ENCODE measurements around the gene FGGY. TPM values are rescaled to one million over a fixed set of nuclear protein-coding genes. Genes with fewer than 3 reads are reported as not detected.

The FGGY gene
- total RNA-seq, 1 experiment from 2014 or later = 17.8 TPM

DNA sequence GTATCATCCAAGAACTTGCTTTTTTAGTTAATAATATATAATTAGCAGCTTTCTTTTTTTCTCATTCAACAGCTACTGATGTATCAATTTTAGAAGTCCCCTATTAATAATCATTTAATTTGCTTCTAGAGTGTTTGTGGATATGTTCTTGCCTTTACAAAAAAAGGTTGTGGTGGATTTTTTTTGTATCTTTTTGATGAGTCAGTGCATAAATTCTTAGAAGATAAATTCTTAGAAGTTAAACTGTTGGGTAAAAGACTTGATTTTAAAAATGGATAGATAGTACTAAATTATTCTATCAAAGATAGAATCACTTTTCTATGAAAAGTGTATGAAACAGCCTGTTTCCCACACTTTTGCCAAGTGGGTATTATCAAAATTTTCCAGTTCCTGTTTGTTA is 11.9 kb downstream of the FGGY start:
- TF ChIP-seq, protein P1, sequence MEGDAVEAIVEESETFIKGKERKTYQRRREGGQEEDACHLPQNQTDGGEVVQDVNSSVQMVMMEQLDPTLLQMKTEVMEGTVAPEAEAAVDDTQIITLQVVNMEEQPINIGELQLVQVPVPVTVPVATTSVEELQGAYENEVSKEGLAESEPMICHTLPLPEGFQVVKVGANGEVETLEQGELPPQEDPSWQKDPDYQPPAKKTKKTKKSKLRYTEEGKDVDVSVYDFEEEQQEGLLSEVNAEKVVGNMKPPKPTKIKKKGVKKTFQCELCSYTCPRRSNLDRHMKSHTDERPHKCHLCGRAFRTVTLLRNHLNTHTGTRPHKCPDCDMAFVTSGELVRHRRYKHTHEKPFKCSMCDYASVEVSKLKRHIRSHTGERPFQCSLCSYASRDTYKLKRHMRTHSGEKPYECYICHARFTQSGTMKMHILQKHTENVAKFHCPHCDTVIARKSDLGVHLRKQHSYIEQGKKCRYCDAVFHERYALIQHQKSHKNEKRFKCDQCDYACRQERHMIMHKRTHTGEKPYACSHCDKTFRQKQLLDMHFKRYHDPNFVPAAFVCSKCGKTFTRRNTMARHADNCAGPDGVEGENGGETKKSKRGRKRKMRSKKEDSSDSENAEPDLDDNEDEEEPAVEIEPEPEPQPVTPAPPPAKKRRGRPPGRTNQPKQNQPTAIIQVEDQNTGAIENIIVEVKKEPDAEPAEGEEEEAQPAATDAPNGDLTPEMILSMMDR (conservative IDR thresholded peaks at IDR 0.05) = no peak
- no peak for TF ChIP-seq EZH2 (IDR thresholded peaks at IDR 0.05; ENCODE audit: low read depth)
- ChIA-PET POLR2A (ENCODE audit: unreplicated experiment) (no interaction called here), CTCF (no interaction called here)
- no peak overlapping the region for H3K4me3 ChIP-seq
- DNase-seq = no peak
- no peaks in the 10 kb centered on the region for H3K4me1 ChIP-seq (replicated peaks; ENCODE audit: insufficient read depth)
- H3F3A ChIP-seq (ENCODE audit: insufficient read depth, low read depth) = no peaks in the 10 kb centered on the region
- no peak overlapping the region for H2AFZ ChIP-seq
- no peaks in the 10 kb centered on the region for H4K20me1 ChIP-seq (ENCODE audit: insufficient read depth)
- no peaks in the 10 kb centered on the region for H3K79me2 ChIP-seq (ENCODE audit: low read depth)
- no peak overlapping the region for H3K4me2 ChIP-seq
- no peaks in the 10 kb centered on the region for H3K9me2 ChIP-seq (ENCODE audit: insufficient read depth)
- BruUV-seq (replicated peaks) = no TSS peak
- no peak overlapping the region for H3K27ac ChIP-seq
- H3K9me3 ChIP-seq (ENCODE audit: insufficient read depth, low read depth) = peaks cover 9% of the 10 kb centered on the region; the same call in 1 of the 2 replicates
- H3K36me3 ChIP-seq (ENCODE audit: low read depth) = no peaks in the 10 kb centered on the region
- H3K27me3 ChIP-seq (ENCODE audit: insufficient read depth, low read depth) = no peaks in the 10 kb centered on the region
- intact Hi-C loops (cut with micrococcal nuclease; ENCODE audit: unreplicated experiment) = no loop called here

DNA sequence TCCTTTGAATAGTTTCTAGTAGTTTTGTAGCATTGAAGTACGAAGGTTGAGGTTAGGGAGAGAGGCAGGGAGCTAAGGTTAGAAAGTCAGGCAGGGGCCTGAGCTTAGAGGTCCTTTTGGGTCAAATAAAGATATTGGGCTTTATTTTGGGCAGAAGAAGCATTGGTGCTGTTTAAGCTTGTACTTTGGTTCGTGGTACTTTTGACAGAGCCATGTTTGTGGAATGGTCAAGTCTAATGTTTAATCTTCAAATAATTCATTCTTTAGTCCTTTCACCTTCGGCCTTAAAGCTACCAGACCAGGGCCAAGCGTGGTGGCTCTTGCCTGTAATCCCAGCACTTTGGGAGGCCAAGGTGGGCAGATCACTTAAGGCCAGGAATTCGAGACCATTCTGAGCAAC is 12.5 kb downstream of the FGGY start:
- Histone ChIP-seq H3K36me3 (ENCODE audit: low read depth) (no peaks in the 10 kb centered on the region), H3F3A (ENCODE audit: insufficient read depth, low read depth) (no peaks in the 10 kb centered on the region), H3K27me3 (ENCODE audit: insufficient read depth, low read depth) (no peaks in the 10 kb centered on the region), H3K79me2 (ENCODE audit: low read depth) (no peaks in the 10 kb centered on the region), H3K4me1 (replicated peaks; ENCODE audit: insufficient read depth) (no peaks in the 10 kb centered on the region), H3K4me2 (no peak overlapping the region), H3K9me3 (ENCODE audit: insufficient read depth, low read depth) (peaks cover 9% of the 10 kb centered on the region; the same call in 1 of the 2 replicates), H3K27ac (no peak overlapping the region), H3K9me2 (ENCODE audit: insufficient read depth) (no peaks in the 10 kb centered on the region), H3K4me3 (no peak overlapping the region), H4K20me1 (ENCODE audit: insufficient read depth) (no peaks in the 10 kb centered on the region), H2AFZ (no peak overlapping the region)
- BruUV-seq (replicated peaks) = no TSS peak
- intact Hi-C loops (cut with micrococcal nuclease; ENCODE audit: unreplicated experiment) = no loop called here
- ChIA-PET CTCF (no interaction called here), POLR2A (ENCODE audit: unreplicated experiment) (no interaction called here)
- TF ChIP-seq, protein P1 (conservative IDR thresholded peaks at IDR 0.05) = no peak
- TF ChIP-seq EZH2 (IDR thresholded peaks at IDR 0.05; ENCODE audit: low read depth) = no peak
- no peak for DNase-seq

DNA sequence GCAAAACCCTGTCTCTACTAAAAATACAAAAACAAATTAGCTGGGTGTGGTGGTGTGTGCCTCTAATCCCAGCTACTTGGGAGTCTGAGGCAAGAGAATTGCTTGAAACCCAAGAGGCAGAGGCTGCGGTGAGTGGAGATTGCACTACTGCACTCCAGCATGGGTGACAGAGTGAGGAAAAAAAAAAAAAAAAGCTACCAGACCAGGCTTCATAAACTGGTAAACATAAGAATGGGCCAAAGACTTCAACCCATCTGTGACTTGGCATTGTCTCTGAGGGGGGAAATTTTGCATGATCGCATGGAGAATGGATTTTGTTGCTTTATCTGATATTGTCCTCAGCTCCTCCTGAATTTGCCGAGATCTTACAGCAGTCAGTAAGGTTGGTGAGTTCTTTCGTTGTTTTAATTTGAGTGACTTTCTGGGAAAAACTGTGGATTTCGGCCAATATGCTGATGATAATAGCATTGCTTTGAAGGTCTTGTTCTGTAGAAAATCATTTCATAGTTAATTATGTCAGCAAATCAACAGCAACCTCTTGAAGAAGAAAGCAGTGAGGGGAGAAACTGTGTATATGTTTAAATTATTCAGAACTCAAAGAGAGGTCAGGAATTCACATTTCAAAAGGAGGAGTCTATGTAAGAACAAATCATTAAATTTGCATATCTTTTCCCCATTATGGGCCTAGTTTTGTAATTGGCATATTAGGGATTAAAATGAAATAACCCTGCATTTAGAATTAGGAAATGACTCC is 13.1 kb downstream of the FGGY start:
- H3F3A ChIP-seq (ENCODE audit: insufficient read depth, low read depth) = no peaks in the 10 kb centered on the region
- POLR2A ChIA-PET (ENCODE audit: unreplicated experiment) = no interaction called here
- H3K9me2 ChIP-seq (ENCODE audit: insufficient read depth) = no peaks in the 10 kb centered on the region
- no peak overlapping the region for H2AFZ ChIP-seq
- peaks cover 3% of the 10 kb centered on the region; the same call in 1 of the 2 replicates for H3K9me3 ChIP-seq (ENCODE audit: insufficient read depth, low read depth)
- DNase-seq = no peak
- intact Hi-C loops (cut with micrococcal nuclease; ENCODE audit: unreplicated experiment) = no loop called here
- no peaks in the 10 kb centered on the region for H4K20me1 ChIP-seq (ENCODE audit: insufficient read depth)
- no peak overlapping the region for H3K4me3 ChIP-seq
- CTCF ChIA-PET = no interaction called here
- H3K4me1 ChIP-seq (replicated peaks; ENCODE audit: insufficient read depth) = no peaks in the 10 kb centered on the region
- no peaks in the 10 kb centered on the region for H3K36me3 ChIP-seq (ENCODE audit: low read depth)
- no peaks in the 10 kb centered on the region for H3K79me2 ChIP-seq (ENCODE audit: low read depth)
- no peaks in the 10 kb centered on the region for H3K27me3 ChIP-seq (ENCODE audit: insufficient read depth, low read depth)
- no peak overlapping the region for H3K4me2 ChIP-seq
- TF ChIP-seq EZH2 (IDR thresholded peaks at IDR 0.05; ENCODE audit: low read depth) = no peak
- TF ChIP-seq, protein P1 (conservative IDR thresholded peaks at IDR 0.05) = no peak
- H3K27ac ChIP-seq = no peak overlapping the region
- no TSS peak for BruUV-seq (replicated peaks)
